ENCODE data around the gene RNF31. TPM values are rescaled to one million over a fixed set of nuclear protein-coding genes. Genes with fewer than 3 reads are reported as not detected.

RNF31 gene
- total and polyA plus RNA-seq, 5 donors: 27.6 to 48.4 (median 40.6) TPM

DNA sequence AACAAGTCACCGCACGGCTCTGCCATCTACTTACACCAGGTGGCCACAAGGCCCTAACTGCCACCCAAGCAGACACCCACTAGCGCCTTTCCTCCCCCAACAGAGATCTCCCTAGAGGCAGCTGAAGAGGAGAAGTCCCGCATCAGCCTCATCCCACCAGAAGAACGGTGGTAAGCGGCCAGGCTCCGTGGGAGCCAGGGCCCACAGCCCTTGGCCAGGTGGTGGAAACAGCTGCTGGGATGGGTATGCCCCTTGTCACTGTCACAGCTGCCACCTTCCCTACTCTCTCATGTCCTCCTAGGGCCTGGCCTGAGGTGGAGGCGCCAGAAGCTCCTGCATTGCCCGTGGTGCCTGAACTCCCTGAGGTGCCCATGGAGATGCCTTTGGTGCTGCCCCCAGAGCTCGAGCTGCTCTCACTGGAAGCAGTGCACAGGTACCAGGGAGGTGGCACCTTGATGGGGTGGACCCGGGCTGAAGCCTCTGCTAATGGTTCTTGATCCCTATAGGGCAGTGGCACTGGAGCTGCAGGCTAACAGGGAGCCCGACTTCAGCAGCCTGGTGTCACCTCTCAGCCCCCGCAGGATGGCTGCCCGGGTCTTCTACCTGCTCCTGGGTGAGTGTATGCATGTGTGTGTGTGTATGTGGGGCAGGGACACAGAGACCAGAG is 32.1 kb downstream of the RNF31 start:
- intact Hi-C loops (cut with DNase I): no loop called here
- no peaks in the 10 kb centered on the region for H3K27me3 ChIP-seq (ENCODE audit: control insufficient read depth, insufficient read depth)
- no peaks in the 10 kb centered on the region for H3K4me1 ChIP-seq (ENCODE audit: control insufficient read depth, insufficient read depth, low read length)
- H3K4me3 ChIP-seq (ENCODE audit: low read length): no peak overlapping the region
- H3K9me3 ChIP-seq (ENCODE audit: control insufficient read depth, low read length): no peaks in the 10 kb centered on the region
- 90% methylated on average over 14 of the region's 14 CpGs for WGBS
- peak overlapping the region; percentile 43 for H3K27ac ChIP-seq (ENCODE audit: low read length)
- DNase-seq (peak in 2 of 3 donors; percentile 33 to 48), ATAC-seq (peak in 1 of 2 donors; percentile 1)

DNA sequence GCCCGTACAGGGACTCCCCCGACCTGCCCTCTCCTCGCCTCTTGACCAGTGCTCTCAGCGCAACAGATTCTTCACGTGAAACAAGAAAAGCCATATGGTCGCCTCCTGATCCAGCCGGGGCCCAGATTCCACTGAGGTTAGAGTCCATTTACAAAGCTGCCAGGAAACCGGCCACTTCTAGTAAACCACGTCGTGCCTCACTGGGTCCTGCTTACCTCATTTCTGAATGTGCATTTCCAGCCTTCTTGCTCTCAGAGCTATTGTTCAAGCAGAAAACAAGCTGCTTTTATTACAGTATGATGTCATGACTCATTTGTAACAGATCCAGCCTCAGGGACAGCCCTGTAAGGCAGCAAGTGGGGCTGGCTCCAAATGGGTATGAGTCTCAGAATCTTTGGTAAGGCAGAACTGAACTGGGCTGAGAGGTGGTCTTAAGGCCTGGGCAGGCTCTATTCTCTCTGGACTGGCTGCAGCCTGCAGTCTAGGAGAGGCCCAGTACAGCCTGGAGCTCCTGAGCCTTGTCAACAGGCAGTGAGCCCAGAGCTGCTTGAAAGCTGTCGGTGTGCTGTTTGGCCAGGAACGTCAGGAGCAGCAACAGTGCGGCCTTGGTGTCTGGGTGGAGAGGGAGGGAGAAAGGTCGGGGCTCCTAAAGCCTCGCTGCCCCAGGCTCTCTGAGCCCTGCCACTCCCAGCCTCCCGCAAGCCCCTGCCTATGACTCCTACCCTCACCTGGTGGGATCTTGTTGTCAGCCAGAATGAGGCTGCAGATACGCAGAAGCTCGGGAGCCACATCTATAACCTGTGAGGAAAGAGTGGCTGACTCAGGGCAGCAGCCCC is 32.9 kb downstream of the RNF31 start:
- peak overlapping the region; percentile 43 for H3K27ac ChIP-seq (ENCODE audit: low read length)
- intact Hi-C loops (cut with DNase I): no loop called here
- H3K4me3 ChIP-seq (ENCODE audit: low read length): no peak overlapping the region
- DNase-seq (peak in 1 of 3 donors; percentile 37), ATAC-seq (peak in 1 of 2 donors; percentile 15)
- H3K27me3 ChIP-seq (ENCODE audit: control insufficient read depth, insufficient read depth): no peaks in the 10 kb centered on the region
- no peaks in the 10 kb centered on the region for H3K9me3 ChIP-seq (ENCODE audit: control insufficient read depth, low read length)
- WGBS: 76% methylated on average over 18 of the region's 18 CpGs
- no peaks in the 10 kb centered on the region for H3K4me1 ChIP-seq (ENCODE audit: control insufficient read depth, insufficient read depth, low read length)

- H3K4me3 ChIP-seq (ENCODE audit: low read length): no peak overlapping the region
- intact Hi-C loops (cut with DNase I): no loop called here
- WGBS: 88% methylated on average over 19 of the region's 19 CpGs
- H3K9me3 ChIP-seq (ENCODE audit: control insufficient read depth, low read length): no peaks in the 10 kb centered on the region
- ATAC-seq (no peak), DNase-seq (peak in 2 of 3 donors; percentile 49 to 50)
- no peaks in the 10 kb centered on the region for H3K4me1 ChIP-seq (ENCODE audit: control insufficient read depth, insufficient read depth, low read length)
- no peaks in the 10 kb centered on the region for H3K27me3 ChIP-seq (ENCODE audit: control insufficient read depth, insufficient read depth)
- no peak overlapping the region for H3K27ac ChIP-seq (ENCODE audit: low read length)
Observed at GRCh38 chr14:24181371-24182077, 34.2 kb downstream of the RNF31 start.

DNA sequence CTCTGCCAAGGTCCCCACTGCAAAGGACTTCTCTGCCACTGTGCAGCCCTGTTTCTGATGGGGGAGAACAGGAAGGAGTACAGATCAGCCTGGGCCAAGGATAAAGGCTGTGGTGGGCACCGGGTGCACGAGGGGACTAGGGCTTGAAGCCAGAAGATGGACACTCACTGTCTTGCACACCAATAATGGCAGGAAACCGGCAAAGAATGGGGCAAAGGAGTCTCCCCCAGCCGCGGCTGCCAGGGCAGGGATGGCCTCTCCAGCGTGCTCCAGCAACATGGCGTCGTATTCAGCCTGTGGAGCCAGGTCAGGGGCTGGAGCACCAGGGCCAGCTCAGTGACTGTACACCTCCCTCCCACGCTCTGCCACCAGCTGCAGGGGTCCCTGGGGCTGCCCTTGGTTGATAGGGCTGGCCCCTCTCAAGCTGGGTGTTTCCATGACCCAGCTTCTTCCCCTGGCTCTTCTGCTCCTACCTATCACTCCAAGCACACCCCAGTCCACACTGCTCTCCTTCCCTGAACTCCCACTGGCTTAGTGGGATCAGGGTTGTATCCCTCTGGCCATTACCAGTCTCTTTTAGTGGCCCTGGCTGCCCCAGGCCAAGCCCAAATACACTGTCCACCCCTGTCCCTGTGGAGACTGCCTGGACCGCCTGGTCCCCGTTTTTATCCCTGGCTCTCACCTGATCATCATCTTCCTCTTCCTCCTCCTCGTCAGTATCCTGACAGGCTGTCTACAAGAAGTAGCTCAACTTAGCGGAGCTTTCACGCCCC is 35.0 kb downstream of the RNF31 start:
- 84% methylated on average over 14 of the region's 14 CpGs for WGBS
- Histone ChIP-seq H3K4me1 (ENCODE audit: control insufficient read depth, insufficient read depth, low read length) (no peaks in the 10 kb centered on the region), H3K27me3 (ENCODE audit: control insufficient read depth, insufficient read depth) (no peaks in the 10 kb centered on the region), H3K9me3 (ENCODE audit: control insufficient read depth, low read length) (no peaks in the 10 kb centered on the region), H3K4me3 (ENCODE audit: low read length) (no peak overlapping the region), H3K27ac (ENCODE audit: low read length) (no peak overlapping the region)
- intact Hi-C loops (cut with DNase I): no loop called here
- DNase-seq (peak in 2 of 3 donors; percentile 11 to 40), ATAC-seq (no peak)

- DNase-seq (peak in 2 of 3 donors; percentile 42 to 52), ATAC-seq (no peak)
- 93% methylated on average over 15 of the region's 15 CpGs for WGBS
- intact Hi-C loops (cut with DNase I): no loop called here
- Histone ChIP-seq H3K4me1 (ENCODE audit: control insufficient read depth, insufficient read depth, low read length) (no peaks in the 10 kb centered on the region), H3K27ac (ENCODE audit: low read length) (no peak overlapping the region), H3K9me3 (ENCODE audit: control insufficient read depth, low read length) (no peaks in the 10 kb centered on the region), H3K27me3 (ENCODE audit: control insufficient read depth, insufficient read depth) (no peaks in the 10 kb centered on the region), H3K4me3 (ENCODE audit: low read length) (no peak overlapping the region)
Observed at GRCh38 chr14:24183014-24183481, 35.8 kb downstream of the RNF31 start.

GRCh38 chr14:24184104-24184970 is 37.0 kb downstream of the RNF31 start:
- Histone ChIP-seq H3K4me1 (ENCODE audit: control insufficient read depth, insufficient read depth, low read length) (no peaks in the 10 kb centered on the region), H3K27ac (ENCODE audit: low read length) (no peak overlapping the region), H3K4me3 (ENCODE audit: low read length) (no peak overlapping the region), H3K27me3 (ENCODE audit: control insufficient read depth, insufficient read depth) (no peaks in the 10 kb centered on the region), H3K9me3 (ENCODE audit: control insufficient read depth, low read length) (no peaks in the 10 kb centered on the region)
- WGBS: 88% methylated on average over 19 of the region's 19 CpGs
- intact Hi-C loops (cut with DNase I): no loop called here
- DNase-seq: peak in 2 of 3 donors; percentile 35 to 53
- ATAC-seq: no peak

- no peaks in the 10 kb centered on the region for H3K4me1 ChIP-seq (ENCODE audit: control insufficient read depth, insufficient read depth, low read length)
- intact Hi-C loops (cut with DNase I): no loop called here
- WGBS: 96% methylated on average over 7 of the region's 7 CpGs
- H3K27ac ChIP-seq (ENCODE audit: low read length): no peak overlapping the region
- H3K27me3 ChIP-seq (ENCODE audit: control insufficient read depth, insufficient read depth): no peaks in the 10 kb centered on the region
- ATAC-seq (no peak), DNase-seq (peak in 1 of 3 donors; percentile 24)
- no peaks in the 10 kb centered on the region for H3K9me3 ChIP-seq (ENCODE audit: control insufficient read depth, low read length)
- no peak overlapping the region for H3K4me3 ChIP-seq (ENCODE audit: low read length)
Observed at GRCh38 chr14:24185026-24185425, 37.7 kb downstream of the RNF31 start.

DNA sequence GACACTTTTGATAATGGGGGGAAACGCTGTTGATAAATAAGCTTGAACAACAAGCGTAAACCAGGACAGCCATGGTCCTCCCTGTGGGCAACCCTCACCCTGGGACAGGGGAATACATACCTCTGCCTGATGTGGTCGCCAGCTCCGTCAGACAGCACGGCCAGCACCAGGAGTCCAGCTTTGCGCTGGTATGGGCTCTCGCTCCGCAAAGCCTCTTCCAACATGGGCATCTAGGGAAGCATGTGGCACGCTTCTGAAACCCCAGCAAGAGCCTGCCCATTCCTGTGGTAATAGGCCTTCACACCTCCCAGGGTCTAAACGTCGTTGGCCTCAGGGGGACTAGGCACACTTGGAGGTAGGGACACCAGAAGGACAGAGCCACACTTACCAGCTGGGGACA is 38.4 kb downstream of the RNF31 start:
- ATAC-seq (no peak), DNase-seq (peak in 2 of 3 donors; percentile 5 to 33)
- no peak overlapping the region for H3K4me3 ChIP-seq (ENCODE audit: low read length)
- 94% methylated on average over 11 of the region's 11 CpGs for WGBS
- H3K27ac ChIP-seq (ENCODE audit: low read length): no peak overlapping the region
- H3K9me3 ChIP-seq (ENCODE audit: control insufficient read depth, low read length): no peaks in the 10 kb centered on the region
- intact Hi-C loops (cut with DNase I): no loop called here
- H3K4me1 ChIP-seq (ENCODE audit: control insufficient read depth, insufficient read depth, low read length): no peaks in the 10 kb centered on the region
- H3K27me3 ChIP-seq (ENCODE audit: control insufficient read depth, insufficient read depth): no peaks in the 10 kb centered on the region

DNA sequence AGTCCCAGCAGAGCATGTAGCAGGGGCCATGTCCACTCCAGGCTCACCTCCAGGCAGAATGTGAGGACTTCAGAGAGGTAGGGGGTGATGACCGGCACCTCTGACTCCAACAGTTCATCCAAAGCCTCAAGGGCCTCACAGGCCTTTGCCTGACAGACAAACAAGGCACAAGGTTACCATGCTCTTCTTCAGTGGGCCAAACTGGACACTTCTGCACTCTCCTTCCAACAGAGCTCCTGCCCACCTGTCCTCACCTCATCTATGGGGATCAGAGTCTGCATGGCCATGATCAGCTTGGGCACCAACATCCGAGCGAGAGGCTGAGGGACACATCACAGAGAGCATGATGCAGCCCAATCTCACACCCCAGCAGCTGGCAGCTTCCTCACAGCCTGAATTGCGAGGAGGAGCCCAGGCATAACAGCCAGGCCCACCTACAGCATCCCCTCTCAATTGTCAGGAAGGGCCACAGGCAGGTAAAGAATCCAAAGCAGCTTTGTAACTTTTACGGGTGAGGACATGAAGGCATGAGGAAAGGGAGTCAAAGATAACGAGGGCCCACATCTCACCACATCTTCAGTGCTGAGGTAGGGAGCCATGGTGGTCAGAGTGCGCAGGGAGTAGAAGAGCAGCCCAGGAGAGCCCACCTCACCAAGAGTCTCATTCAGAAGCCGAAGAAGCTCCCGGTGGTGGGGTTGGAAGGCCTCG is 39.7 kb downstream of the RNF31 start:
- Histone ChIP-seq H3K4me1 (ENCODE audit: control insufficient read depth, insufficient read depth, low read length) (no peaks in the 10 kb centered on the region), H3K27me3 (ENCODE audit: control insufficient read depth, insufficient read depth) (no peaks in the 10 kb centered on the region), H3K27ac (ENCODE audit: low read length) (no peak overlapping the region), H3K4me3 (ENCODE audit: low read length) (no peak overlapping the region), H3K9me3 (ENCODE audit: control insufficient read depth, low read length) (no peaks in the 10 kb centered on the region)
- DNase-seq (peak in 1 of 3 donors; percentile 26), ATAC-seq (no peak)
- intact Hi-C loops (cut with DNase I): no loop called here
- WGBS: 94% methylated on average over 10 of the region's 10 CpGs
